Motor neuron (in vitro differentiated cells): ENCODE results near the gene FMNL2. TPM values are rescaled to one million over a fixed set of nuclear protein-coding genes. Genes with fewer than 3 reads are reported as not detected.
A peak's percentile ranks its signal among the peaks of the same experiment; 100 is the strongest.
"Not testable (repeated sequence)": the region's sequence is repeated elsewhere in the genome, so short reads cannot be mapped to it uniquely, and the experiment has no call there.

Experiments used
- ATAC-seq, 8 experiments: fragments of 200-7000 bp; cut with Tn5 transposase; replicated peaks in 6 of 8; 2 replicates each; pipeline ENCODE4 v1.8.0; 2021; ENCODE audit warnings: mild to moderate bottlenecking in 8 of 8, moderate library complexity in 8 of 8
- H3K27ac ChIP-seq, 2 donors: fragments of 250-450 bp; sonication (Bioruptor Pico); 2 replicates each; pipeline ENCODE4 v1.9.0; 2021; ENCODE audit warnings: antibody characterized with exemption in 2 of 2, mild to moderate bottlenecking in 2 of 2, moderate library complexity in 1 of 2
- H3K4me1 ChIP-seq, 2 donors: fragments of 250-450 bp; sonication (Bioruptor Pico); replicated peaks in 1 of 2; 2 replicates each; pipeline ENCODE4 v1.6.1; 2021; ENCODE audit warnings: antibody characterized with exemption in 2 of 2, mild to moderate bottlenecking in 2 of 2, moderate library complexity in 1 of 2
- H3K4me3 ChIP-seq, 5 donors: fragments of 250-450 bp; sonication (Bioruptor Pico); 2 replicates each; pipeline ENCODE4 v1.9.0; 2021; ENCODE audit warnings: antibody characterized with exemption in 5 of 5, mild to moderate bottlenecking in 5 of 5, moderate library complexity in 4 of 5
- WGBS, 10 experiments: fragments of 450-650 bp; shearing (Covaris generic); methylation state at CpG; one replicate each; pipeline ENCODE4 v1.0.0; 2022; 5-methylcytosine and 5-hydroxymethylcytosine counted together
- in situ Hi-C, 9 experiments: fragments of 400-800 bp; cut with MboI; loops; one replicate each; pipeline ENCODE4 v1.15.0; 2021; ENCODE audit warnings: low sequenced_read_pairs in 9 of 9, low pct_unique_long_range_greater_than_20kb in 2 of 9; ENCODE audit not compliant: unreplicated experiment in 9 of 9
- total RNA-seq, 8 experiments: library from RNA; unstranded; fragments of 300-600 nt; gene quantifications; 2 replicates each; pipeline versions ENCODE4 v1.2.3 to v1.2.4, GENCODE V29; 2022

The FMNL2 gene
- total RNA-seq, 8 experiments from 2014 or later, result 28.9 to 179 (median 64.2) TPM

DNA sequence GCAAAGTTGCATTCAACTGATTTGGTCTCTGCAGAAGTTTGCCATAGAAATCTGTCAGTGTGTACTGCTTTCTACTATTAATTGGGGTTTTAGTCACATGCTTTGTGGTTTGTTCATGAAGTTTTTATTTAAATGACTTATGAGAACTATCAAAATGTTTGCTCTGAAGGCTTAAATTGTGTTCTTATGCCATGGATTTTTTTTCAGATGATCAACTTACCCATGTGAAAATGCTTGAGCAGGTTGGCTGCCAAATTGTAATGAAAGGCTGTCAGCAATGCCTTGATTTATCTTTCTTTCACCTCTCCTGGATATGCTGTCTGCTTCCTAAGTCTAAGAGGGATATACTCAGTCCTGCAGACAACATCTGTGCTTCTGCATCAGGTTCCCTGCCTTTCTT lies 50.7 kb downstream of the FMNL2 start:
- Histone ChIP-seq H3K4me1 (peaks cover 28 to 37% of the 10 kb centered on the region in 2 donors), H3K27ac (no peak overlapping the region), H3K4me3 (no peak overlapping the region)
- in situ Hi-C loops, result no loop called here
- peak in 3 of 8 experiments; percentile 22 to 49 (median 43) for ATAC-seq

DNA sequence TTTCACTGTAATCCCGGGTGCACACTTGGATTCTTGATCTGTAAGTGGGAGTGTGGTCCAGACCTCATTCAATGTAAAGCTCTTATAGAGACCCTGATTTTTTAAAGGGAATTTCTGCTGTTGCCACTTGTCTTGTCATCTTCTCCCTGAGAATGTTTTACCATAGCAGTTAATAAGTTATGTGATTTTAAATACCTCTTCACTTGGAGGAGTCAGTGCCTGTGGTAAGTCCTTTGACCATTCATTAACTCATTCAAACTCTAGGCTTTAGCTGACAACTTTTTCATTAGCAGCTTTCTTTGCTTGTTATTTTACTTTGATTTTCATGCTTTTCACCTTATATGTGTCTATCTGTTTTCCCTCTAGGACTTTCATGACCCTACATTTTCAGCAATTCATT lies 51.3 kb downstream of the FMNL2 start:
- ATAC-seq, result no peak

DNA sequence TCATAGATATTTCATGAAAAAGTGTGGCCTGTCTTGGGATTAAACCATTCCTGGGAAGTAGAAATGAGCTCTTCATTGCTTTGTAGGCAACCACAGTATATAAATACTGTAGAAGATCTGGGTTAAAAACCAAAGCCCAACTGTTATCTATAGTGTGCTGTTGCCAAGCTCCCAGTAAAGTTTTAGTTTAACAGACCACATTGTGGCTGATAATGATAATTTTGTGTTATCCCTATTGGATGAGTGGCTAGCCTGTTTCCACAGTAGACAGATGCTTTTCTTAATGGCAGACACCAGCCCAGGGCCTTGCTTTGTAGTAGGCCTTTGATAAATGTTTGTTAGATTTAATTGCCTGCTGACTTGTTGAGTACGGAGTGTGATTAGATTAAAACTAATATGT lies 52.1 kb downstream of the FMNL2 start:
- H3K4me3 ChIP-seq, result no peak overlapping the region
- peaks cover 23 to 24% of the 10 kb centered on the region in 2 donors for H3K4me1 ChIP-seq
- in situ Hi-C loops, result no loop called here
- no peak overlapping the region for H3K27ac ChIP-seq
- peak in 2 of 8 experiments; percentile 17 to 21 for ATAC-seq
- 20 to 100% (median 92%) methylated on average over 1 of the region's 1 CpG; no CpG with 5 or more reads in 2 of the 10 experiments for WGBS, 10 experiments

More for the DNA sequence above, 51.3 kb downstream of the FMNL2 start:
- Histone ChIP-seq H3K27ac (no peak overlapping the region), H3K4me3 (no peak overlapping the region), H3K4me1 (peaks cover 29 to 32% of the 10 kb centered on the region in 2 donors)
- in situ Hi-C loops, result no loop called here
- WGBS, 10 experiments, result 50 to 67% methylated on average over 1 of the region's 1 CpG; no CpG with 5 or more reads in 8 of the 10 experiments

DNA sequence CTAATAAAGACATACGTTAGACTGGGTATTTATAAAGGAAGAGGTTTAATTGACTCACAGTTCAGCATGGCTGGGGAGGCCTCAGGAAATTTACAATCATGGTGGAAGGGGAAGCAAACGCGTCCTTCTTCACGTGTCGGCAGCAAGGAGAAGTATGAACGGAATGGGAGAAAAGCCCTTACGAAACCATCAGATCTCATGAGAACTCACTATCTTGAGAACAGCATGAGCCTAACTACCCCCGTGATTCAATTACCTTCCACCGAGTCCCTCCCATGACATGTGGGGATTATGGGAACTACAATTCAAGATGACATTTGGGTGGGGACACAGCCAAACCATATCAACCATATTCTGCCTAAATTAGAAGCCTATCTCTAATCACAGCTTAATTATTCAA lies 53.3 kb downstream of the FMNL2 start:
- in situ Hi-C loops, H3K4me3 ChIP-seq, H3K27ac ChIP-seq, ATAC-seq: not testable (repeated sequence)
- peaks cover 22% of the 10 kb centered on the region in 2 donors for H3K4me1 ChIP-seq
- 86 to 100% (median 97%) methylated on average over 1 to 9 of the region's 9 CpGs; no CpG with 5 or more reads in 2 of the 10 experiments for WGBS, 10 experiments

DNA sequence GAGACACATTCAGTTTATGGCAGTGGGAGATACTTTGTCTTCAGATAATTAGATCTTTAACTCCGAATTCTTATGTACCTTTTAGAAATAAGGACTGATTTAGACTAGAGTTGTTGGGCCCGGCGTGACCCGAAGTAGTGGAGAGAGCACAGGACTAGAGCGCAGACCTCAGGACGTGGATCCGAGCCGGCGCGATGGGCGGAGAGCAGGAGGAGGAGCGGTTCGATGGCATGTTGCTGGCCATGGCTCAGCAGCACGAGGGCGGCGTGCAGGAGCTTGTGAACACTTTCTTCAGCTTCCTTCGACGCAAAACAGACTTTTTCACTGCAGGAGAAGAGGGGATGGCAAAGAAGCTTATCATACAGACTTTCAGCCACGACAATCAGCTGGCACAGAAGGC lies 54.5 kb downstream of the FMNL2 start:
- no peak for ATAC-seq
- Histone ChIP-seq H3K27ac (no peak overlapping the region), H3K4me1 (peaks cover 24 to 30% of the 10 kb centered on the region in 2 donors), H3K4me3 (no peak overlapping the region)
- in situ Hi-C loops, result no loop called here
- 91 to 100% (median 97%) methylated on average over 2 to 15 of the region's 19 CpGs; no CpG with 5 or more reads in 1 of the 10 experiments for WGBS, 10 experiments

DNA sequence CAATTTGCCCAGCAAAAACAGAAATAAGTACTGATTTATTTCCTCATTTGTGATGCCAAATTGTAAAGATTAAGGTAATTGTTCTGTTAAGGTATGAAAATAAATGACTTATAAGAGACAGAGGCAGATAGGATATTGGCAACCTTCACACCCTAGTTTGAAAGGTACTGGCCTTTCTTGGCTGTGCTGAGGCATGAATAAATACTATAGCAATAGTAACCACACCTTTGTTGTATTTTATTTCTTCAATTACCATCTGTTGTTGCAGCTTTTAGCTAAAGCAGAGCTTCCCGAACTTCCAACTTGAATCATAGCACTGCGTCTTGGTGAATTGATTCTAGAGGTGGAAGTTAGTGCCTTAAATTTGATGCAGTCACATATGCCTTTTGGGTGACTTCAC lies 55.9 kb downstream of the FMNL2 start:
- ATAC-seq, result peak in 1 of 8 experiments; percentile 34
- Histone ChIP-seq H3K27ac (no peak overlapping the region), H3K4me1 (peaks cover 27 to 38% of the 10 kb centered on the region in 2 donors), H3K4me3 (no peak overlapping the region)
- WGBS, 10 experiments, result 93 to 100% (median 100%) methylated on average over 1 to 2 of the region's 2 CpGs; no CpG with 5 or more reads in 4 of the 10 experiments
- in situ Hi-C loops, result no loop called here

DNA sequence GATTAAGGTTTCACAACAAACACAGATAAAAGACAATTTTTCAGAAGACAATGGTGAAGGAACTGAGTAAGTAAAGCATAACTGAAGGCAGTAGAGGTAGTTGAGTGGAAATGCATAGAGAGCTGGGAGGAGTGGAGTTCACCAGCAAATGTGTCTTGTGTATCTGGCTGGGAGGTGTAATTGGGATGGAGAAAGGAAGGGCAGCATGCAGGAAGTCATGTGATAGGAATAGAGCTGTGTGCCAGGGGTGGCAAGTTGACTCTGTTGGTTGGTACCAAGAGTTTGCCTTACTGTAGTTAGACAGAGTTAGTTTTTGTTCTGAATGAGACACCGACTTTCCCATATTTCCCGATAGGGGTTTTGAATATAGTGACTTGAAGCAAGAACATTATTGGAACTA lies 56.3 kb downstream of the FMNL2 start:
- ATAC-seq, result peak in 2 of 8 experiments; percentile 13 to 62
- in situ Hi-C loops, result no loop called here
- peaks cover 27 to 37% of the 10 kb centered on the region in 2 donors for H3K4me1 ChIP-seq
- H3K27ac ChIP-seq, result no peak overlapping the region
- 100% methylated on average over 1 to 2 of the region's 2 CpGs; no CpG with 5 or more reads in 4 of the 10 experiments for WGBS, 10 experiments
- H3K4me3 ChIP-seq, result no peak overlapping the region

DNA sequence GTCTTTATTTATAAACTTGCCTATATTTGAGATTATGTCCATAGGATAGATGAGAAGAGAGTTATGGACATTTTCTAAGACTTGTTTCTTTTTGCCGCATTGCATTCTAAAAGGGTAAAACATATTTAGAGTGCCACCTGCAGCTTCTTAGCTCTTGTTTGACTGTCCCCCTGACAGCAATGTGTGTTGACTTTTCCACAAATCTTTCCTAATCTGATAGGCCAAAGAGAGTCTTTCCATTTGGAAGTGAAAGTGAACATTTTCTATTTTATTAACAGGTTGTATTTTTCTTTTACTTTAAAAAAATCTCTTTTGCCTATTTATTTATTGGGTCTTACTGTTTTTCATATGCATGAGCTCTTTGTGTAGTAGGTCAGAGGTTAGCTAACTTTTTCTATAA lies 58.4 kb downstream of the FMNL2 start:
- in situ Hi-C loops, result no loop called here

DNA sequence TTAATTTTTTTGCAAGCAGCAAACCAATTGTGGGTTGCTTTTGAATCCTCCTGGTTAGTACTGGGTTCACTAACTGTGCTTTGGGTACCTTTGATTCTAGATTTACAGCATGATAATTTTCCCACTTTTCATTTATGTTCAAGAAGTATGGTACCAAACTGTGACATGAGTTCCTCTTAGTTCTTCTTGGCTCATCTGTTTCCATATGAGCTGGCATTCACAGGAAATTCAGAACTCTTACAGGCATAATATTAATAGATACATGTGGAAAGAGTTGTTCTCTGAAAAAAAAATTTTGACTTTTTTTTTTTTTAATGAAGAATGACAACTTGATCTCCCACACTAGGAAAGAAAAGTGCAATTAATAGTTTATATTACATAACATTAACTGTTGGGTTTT lies 59.4 kb downstream of the FMNL2 start:
- in situ Hi-C loops, result no loop called here
- ATAC-seq, result no peak
- Histone ChIP-seq H3K4me1 (peaks cover 21 to 29% of the 10 kb centered on the region in 2 donors), H3K4me3 (no peak overlapping the region), H3K27ac (no peak overlapping the region)

More for the DNA sequence above, 58.4 kb downstream of the FMNL2 start:
- no peak overlapping the region for H3K27ac ChIP-seq
- no peak overlapping the region for H3K4me3 ChIP-seq
- H3K4me1 ChIP-seq, result peaks cover 21 to 29% of the 10 kb centered on the region in 2 donors
- WGBS, 10 experiments, result 57 to 100% (median 92%) methylated on average over 1 of the region's 1 CpG
- no peak for ATAC-seq

DNA sequence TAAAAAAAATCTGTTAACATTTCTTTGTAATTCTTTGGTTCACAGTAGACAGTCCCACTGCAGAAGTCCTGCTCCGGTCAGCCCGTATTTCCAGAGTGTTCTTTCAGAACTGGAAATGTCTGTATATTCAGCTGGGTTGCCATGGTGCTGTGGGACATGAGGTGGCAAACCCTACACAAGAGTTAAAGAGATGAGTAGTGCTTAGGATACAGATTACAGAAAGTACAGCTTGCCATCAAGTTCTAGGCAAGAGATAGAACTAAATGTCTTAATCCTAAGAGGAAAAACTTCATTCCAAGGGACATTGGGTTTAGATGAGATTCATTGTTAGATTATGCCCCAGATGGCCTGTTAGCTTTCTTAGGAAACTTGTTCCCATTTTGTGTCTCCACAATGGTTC lies 60.1 kb downstream of the FMNL2 start:
- ATAC-seq, result peak in 7 of 8 experiments; percentile 14 to 83 (median 55)
- Histone ChIP-seq H3K27ac (no peak overlapping the region), H3K4me1 (peaks cover 21 to 29% of the 10 kb centered on the region in 2 donors), H3K4me3 (no peak overlapping the region)
- WGBS, 10 experiments, result 14 to 60% (median 43%) methylated on average over 1 to 2 of the region's 2 CpGs; no CpG with 5 or more reads in 3 of the 10 experiments
- in situ Hi-C loops, result no loop called here

DNA sequence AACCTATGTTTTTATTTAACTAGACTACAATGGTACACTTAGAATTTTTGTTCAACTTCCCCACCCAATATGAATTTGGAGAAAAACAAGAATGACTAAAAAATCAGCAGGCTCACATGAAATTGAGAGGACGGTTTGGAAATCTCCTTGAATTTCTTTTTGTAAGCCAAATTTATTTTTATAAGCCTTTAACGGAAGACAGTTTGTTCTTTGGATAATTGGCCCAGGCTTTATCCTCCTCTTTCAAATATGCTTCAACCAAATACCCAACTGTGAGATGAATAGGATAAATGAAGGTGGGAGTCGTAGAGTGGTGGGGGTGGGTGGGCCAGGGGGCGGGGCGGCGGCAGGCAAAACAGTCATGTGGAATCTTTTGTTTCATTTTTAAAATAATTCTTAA lies 60.6 kb downstream of the FMNL2 start:
- 0 to 100% (median 53%) methylated on average over 1 to 3 of the region's 6 CpGs; no CpG with 5 or more reads in 3 of the 10 experiments for WGBS, 10 experiments
- Histone ChIP-seq H3K4me3 (no peak overlapping the region), H3K27ac (no peak overlapping the region), H3K4me1 (peaks cover 21 to 29% of the 10 kb centered on the region in 2 donors)
- ATAC-seq, result no peak
- in situ Hi-C loops, result no loop called here

DNA sequence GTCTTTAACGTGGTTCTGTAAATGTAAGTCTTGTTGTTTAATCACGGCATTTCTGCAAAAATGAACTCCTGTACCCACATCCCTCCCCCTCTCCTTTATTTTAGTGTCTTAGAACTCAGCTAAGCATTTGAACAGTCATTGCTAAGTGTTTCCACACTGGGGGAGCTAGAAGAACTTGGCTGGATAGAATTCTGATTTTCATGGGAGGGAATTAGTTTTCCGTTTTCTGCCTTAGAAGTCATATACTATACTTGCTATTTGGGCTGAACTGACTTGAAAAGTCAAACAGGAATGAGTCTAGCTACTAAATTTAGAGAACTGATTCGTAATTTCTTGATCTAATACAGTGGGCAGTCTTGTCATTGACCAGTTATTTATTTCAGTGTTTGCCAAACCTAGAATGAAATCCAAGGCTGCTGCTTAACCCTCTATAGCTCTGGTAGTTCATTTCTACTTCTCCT lies 61.1 kb downstream of the FMNL2 start:
- in situ Hi-C loops, result no loop called here
- peak in 4 of 8 experiments; percentile 13 to 44 (median 23) for ATAC-seq
- Histone ChIP-seq H3K27ac (no peak overlapping the region), H3K4me1 (peaks cover 21 to 29% of the 10 kb centered on the region in 2 donors), H3K4me3 (no peak overlapping the region)
- 0 to 93% (median 78%) methylated on average over 1 to 4 of the region's 4 CpGs; no CpG with 5 or more reads in 2 of the 10 experiments for WGBS, 10 experiments

DNA sequence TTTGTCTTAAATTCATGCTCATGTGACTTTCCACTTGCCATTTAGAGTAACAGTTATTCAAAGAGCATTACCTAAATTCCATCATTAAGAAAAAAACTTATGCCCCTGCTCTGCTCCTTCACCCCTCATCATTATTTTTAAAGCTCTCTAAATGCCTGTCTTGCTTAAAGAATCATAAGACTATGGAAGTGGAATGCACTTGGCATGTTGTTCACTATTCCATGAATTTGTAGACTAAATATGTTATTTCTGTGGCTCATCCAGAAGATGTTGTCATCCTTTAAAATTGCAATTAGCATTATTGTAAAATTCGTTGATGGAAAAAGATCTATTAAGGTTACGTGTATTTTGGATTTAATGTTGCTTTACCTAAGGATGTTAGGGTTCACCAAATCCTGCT lies 61.8 kb downstream of the FMNL2 start:
- peaks cover 21 to 27% of the 10 kb centered on the region in 2 donors for H3K4me1 ChIP-seq
- peak in 2 of 8 experiments; percentile 12 to 27 for ATAC-seq
- H3K4me3 ChIP-seq, result no peak overlapping the region

DNA sequence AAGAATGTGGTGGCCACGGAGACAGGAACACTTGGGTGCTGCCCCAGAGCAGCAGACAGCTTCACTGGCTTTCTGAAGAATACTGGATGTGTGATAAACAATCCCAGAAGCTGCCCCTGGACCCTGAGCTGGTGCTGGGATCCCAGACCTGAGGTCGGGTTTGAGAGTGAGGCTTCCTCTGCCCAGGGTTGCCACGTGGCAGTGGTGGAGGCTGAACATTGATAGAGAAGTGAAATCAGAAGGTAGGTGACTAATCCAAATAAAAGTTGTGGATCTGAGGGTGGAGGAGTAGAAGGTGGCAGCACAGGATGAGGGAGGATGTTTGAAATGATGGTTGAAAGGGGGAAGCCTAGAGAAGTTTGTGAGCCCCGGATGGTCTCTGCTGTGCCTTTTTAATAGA lies 64.0 kb downstream of the FMNL2 start:
- in situ Hi-C loops, result no loop called here
- Histone ChIP-seq H3K4me1 (peaks cover 19 to 21% of the 10 kb centered on the region in 2 donors), H3K4me3 (no peak overlapping the region), H3K27ac (no peak overlapping the region)
- 50 to 100% (median 80%) methylated on average over 1 to 3 of the region's 4 CpGs; no CpG with 5 or more reads in 2 of the 10 experiments for WGBS, 10 experiments
- peak in 1 of 8 experiments; percentile 18 for ATAC-seq

More for the DNA sequence above, 61.8 kb downstream of the FMNL2 start:
- in situ Hi-C loops, result no loop called here
- WGBS, 10 experiments, result 0 to 100% (median 76%) methylated on average over 1 to 2 of the region's 2 CpGs
- H3K27ac ChIP-seq, result no peak overlapping the region
